RKO (cell line): Measurements from ENCODE around the gene KRTAP10-12.
A peak's percentile ranks its signal among the peaks of the same experiment; 100 is the strongest.

Experiments
- DNase-seq: peaks from one replicate; pipeline ENCODE4 v3.0.0-alpha.2; 2016; ENCODE audit warnings: low spot score

The KRTAP10-12 gene

GRCh38 chr21:44734026-44734745, 37.2 kb downstream of the KRTAP10-12 start:
- DNase-seq: no peak

GRCh38 chr21:44734841-44735240, 37.9 kb downstream of the KRTAP10-12 start:
- DNase-seq: no peak

- DNase-seq: no peak
Measured at GRCh38 chr21:44735821-44736220, 38.8 kb downstream of the KRTAP10-12 start.

- DNase-seq: peak; percentile 36
Measured at GRCh38 chr21:44736291-44737004, 39.5 kb downstream of the KRTAP10-12 start.

GRCh38 chr21:44737706-44738354, 40.9 kb downstream of the KRTAP10-12 start:
- no peak for DNase-seq

GRCh38 chr21:44738621-44739020, 41.6 kb downstream of the KRTAP10-12 start:
- DNase-seq: no peak

- no peak for DNase-seq
Measured at GRCh38 chr21:44739316-44739715, 42.3 kb downstream of the KRTAP10-12 start.

- DNase-seq: no peak
Measured at GRCh38 chr21:44740742-44741141, 43.8 kb downstream of the KRTAP10-12 start.

GRCh38 chr21:44741921-44742320, 44.9 kb downstream of the KRTAP10-12 start:
- DNase-seq: no peak

GRCh38 chr21:44742418-44743153, 45.6 kb downstream of the KRTAP10-12 start:
- peak; percentile 59 for DNase-seq
